NCI-H82 treated with DMSO at 0.1 percent for 48 hours (cell line): ENCODE results near the gene TRIM26.
"Not testable (repeated sequence)": the region's sequence is repeated elsewhere in the genome, so short reads cannot be mapped to it uniquely, and the experiment has no call there.

Experiments used
- DNase-seq: peaks from one replicate; lab custom pipeline; 2025; ENCODE audit not compliant: unreplicated experiment; lab: John Stamatoyannopoulos, UW

The TRIM26 gene

DNA sequence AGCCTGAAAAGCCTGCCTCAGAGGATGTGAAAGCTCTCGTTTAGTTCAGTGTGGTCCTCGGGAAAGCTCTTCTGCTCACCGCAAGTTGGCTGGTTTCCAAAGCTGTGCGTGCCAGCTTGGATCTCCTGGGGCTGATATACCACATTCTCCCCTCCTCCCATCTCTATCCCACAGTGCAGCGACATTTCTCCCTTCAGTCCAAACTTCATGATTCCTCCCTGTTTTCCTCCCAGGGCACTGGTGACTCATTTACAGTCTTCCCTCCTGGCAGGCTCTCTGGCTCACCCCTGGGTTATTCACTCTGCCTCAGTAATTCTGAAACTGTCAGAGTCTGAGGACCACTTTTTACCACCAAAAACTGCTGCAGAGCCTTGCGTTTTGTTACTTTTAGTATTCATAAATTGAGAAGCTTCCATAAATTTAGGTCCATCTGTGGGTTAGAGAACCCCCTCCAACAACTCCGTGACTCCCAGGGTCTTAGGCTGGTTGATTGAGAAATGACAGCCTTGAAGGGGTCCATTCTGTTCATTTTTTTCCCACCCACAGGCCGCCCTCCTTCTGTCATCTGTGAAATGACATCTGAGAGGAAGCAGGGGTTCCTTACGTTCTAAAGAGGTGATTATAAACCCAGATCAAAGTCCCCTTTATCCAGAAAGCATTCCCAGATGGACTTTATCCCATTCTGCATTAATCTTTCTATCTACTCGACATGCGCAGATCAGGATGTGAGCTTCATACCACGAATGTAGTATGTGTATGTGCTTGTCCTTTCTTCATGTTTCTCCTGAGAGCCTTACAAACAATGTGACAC is 58.3 kb downstream of the TRIM26 start:
- DNase-seq = no peak

DNA sequence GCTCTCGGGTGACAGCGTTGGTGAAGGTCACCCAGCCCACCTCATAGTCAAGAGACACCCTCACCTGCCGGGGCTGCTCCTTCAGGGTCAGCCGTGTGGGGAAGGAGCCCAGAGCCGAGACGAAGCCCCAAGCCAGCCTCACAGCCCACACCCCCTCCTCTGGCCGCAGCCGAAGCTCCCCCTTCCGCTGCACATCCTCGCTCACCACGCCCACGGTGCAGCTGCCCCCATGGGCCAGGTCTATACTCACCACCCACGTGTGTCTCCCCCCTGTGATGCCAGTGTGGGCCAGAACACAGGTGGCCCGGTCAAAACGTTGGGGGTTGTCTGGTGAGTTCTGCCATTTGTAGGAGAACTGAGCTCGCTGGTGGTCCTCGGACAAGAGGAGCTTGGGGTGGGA is 59.1 kb downstream of the TRIM26 start:
- DNase-seq = no peak

GRCh38 chr6:30152910-30153610 is 60.1 kb downstream of the TRIM26 start:
- no peak for DNase-seq

DNA sequence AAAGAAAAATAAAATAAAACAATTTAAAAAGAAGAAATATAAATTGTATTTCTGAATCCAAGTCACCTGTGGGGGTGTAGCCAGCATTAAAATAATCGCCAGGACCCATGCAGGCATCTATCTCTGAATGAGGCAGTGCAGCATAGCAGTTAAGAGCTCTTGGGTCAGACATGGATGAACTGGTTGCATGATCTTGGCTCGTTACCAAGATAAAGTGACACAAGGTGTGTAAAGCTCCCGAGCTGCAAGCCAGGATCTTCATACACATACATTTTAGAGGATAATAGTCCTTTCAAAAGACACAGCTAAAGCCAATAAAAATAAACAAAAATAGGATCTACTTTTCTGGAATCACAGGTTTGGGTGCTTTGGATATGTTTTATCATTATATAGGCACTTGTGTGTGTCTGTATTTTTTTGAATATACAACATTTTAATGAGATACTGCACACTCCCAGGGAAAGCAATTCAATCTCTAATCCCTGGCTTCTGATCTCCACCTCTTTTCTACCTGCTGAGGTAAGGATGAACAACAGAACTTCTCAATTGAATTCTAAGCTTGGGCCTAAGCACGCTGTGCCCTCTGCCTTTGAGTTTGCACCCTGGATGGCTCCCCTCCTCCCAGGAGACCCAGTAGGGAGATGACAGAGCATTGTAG is 61.1 kb downstream of the TRIM26 start:
- no peak for DNase-seq

DNA sequence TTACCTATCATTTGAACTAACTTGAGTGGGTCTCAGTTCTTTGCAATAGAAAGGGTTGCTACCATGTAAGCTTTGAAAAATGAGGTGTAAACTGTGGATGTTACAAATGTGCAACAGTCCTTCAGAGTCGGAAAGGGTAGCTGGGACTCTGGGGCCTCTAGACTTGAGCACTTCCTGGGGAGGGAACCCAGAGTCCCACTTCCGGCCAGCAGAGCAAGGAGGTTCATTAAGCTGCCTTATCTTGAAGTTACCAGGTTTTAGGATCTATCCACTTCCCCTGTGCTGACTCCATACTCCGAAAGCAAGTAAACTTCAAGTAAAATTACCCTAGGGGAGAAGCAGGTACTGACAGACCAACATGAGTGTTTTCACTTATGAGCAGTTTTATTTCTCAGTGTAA is 61.6 kb downstream of the TRIM26 start:
- no peak for DNase-seq

DNA sequence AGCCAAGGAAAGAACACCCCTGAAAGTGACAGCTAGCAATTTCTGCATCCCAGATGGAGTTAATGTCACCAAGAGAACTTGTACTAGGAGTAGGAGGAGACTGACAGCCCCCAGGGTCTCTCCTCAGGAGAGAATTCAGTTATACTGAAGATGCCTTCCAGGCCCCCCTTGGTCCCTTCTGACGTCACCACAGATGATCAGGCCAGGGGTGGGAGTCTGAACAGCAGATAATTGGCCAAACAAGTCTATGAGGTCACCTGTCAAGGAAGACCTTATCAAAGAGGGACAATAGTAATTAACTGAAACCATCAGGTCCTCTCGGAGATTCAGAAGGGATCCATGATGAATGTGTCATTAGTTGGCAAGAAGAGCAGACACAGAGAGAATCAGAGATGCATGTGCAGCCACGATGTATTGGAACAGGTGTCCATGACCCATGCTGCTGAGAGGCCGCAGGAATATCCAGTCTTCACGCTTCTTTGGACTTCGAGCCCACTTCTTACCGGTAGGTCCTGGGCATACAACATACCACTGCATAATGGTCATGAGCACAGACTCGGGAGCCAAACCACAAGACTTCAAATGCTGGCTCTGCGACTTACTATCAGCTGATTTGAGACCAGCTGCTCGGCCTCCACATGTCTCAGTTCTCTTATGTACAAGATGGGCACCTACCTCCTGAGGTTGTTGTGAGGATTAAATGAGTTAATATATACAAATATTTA is 62.4 kb downstream of the TRIM26 start:
- DNase-seq = no peak

- DNase-seq = no peak
These were observed 63.2 kb downstream of the TRIM26 start for GRCh38 chr6:30149858-30150550.

DNA sequence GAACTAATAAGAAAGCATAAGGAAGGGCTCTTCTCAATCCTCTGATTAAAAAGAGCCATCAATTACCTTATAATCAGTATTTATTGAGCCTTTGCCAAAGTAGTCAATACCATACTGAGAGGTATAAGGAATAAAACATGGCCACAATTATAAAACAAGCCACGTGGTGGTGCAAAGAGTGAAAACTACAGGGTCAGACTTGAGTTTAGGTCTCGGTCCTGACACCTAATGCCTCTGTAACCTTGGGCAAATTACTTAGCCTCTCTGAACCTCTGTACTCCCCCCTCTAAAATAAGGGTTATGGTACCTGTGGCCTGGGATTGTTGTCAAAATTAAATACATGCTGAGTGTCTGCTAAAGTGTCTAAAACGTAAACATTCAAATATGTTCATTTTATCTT is 64.0 kb downstream of the TRIM26 start:
- DNase-seq = no peak

DNA sequence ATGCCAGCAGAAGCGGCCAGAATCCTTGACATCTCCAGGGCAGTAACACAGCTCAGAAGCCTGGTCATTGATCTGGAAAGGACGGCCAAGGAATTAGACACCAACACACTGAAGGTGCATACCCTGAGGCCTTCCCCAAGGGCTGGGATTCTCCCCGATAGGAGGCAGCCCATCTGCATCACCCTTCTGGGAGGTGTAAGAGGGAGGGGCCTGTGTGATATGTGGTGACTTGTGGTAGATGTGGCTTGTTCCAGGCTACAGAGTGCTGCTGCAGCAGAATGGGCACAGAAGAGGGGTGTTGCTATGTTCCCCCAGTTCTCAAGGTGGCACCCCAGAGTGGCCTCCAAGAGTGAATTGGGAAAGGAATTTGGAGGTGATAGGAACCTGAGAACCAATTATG is 66.1 kb downstream of the TRIM26 start:
- DNase-seq = no peak

- no peak for DNase-seq
These were observed 67.4 kb downstream of the TRIM26 start for GRCh38 chr6:30145818-30146217.

DNA sequence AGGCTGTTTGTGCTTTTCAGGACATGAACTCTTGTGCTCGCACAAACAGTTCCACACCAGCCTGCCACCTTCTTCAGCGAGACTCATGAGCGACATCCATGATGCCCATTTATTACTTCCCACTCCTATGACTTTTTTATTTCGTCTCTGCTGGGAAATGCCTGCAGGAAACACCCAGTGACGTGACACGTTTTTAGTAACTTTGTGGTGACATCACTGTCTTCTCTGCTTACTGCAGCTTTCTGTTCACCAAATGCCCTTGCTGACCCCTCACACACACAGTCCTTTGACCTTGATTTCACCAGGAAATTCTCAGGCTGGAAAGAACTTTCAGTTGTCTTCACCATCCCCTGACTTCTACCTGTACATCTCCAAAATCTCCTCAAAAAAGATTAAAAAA is 68.4 kb downstream of the TRIM26 start:
- DNase-seq = no peak

DNA sequence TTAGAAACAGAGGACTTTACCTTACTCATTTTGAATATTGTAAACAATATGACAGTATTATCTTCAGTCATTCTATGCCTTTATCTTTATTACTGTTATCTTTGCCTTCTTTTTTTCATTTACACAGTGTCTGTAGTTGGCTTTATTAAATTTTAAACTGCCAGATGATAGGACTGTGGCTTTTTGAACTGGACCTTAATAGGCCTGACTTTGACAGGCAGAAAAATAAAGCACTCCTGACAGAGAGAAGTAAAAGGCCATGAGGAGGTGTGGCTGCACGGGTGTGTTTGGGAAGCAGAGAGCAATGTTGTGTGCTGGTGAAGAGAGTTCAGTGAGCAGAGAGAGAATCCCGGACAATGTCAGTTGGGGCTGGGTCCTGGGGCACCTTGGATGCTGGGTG is 69.4 kb downstream of the TRIM26 start:
- DNase-seq = no peak

- no peak for DNase-seq
These were observed 70.5 kb downstream of the TRIM26 start for GRCh38 chr6:30142665-30143064.

DNA sequence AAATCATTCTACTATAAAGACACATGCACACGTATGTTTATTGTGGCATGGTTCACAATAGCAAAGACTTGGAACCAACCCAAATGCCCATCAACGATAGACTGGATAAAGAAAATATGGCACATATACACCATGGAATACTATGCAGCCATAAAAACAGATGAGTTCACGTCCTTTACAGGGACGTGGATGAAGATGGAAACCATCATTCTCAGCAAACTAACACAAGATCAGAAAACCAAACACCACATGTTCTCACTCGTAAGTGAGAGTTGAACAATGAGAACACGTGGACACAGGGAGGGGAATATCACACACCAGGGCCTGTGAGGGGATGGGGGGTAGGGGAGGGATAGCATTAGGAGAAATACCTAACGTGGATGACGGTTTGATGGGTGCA is 73.0 kb downstream of the TRIM26 start:
- not testable (repeated sequence) for DNase-seq

DNA sequence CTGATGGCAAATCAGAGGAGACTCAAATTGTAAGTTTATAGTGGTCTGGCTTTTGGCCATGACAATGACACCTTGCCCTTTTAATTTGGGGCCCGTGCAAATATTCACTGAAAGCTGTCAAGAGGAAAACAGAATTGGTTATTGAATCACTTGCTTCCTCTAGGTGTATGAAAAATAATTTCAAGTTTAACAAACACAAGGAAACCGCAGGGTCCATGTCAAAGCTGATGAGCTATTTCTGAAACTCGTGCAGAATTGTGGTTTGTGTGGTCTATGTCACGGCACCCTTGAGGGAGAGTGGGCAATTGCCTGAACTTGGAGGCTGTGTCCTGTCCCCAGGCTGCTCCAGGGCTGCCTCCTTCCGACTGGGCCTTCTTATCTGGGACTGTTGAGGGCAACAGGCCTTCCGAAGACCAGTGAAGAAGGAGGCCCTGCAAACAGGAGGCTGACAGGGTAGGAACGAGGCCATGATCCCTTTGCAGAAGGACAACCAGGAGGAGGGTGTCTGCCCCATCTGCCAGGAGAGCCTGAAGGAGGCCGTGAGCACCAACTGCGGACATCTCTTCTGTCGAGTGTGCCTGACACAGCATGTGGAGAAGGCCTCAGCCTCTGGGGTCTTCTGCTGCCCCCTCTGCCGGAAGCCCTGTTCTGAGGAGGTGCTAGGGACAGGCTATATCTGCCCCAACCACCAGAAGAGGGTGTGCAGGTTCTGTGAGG is 76.5 kb downstream of the TRIM26 start:
- DNase-seq = no peak

DNA sequence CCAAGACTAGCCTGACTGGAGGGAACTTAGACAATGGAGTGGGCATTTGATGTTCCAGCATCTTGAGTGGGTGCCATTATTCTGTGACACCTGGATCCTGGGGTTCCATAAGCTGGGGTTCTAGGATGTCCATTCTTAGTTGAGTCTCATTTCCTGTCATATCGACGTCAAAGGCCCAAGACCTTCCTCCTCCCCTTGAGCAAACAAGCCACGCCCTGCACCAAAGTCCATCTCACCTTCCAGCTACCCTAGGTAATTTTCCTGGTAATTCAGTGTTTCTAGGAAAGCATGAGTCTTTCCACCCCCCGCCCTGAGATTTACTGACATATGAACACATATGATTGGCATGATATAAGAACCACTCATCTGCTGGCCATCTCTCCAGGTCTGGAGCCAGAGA is 77.4 kb downstream of the TRIM26 start, which contains the start of gene TRIM40:
Gene TRIM40 (plus strand): TSS at position 384 of the 400 bp plus-strand sequence. CDS start 897 bp downstream, outside the sequence.
- DNase-seq = no peak

DNA sequence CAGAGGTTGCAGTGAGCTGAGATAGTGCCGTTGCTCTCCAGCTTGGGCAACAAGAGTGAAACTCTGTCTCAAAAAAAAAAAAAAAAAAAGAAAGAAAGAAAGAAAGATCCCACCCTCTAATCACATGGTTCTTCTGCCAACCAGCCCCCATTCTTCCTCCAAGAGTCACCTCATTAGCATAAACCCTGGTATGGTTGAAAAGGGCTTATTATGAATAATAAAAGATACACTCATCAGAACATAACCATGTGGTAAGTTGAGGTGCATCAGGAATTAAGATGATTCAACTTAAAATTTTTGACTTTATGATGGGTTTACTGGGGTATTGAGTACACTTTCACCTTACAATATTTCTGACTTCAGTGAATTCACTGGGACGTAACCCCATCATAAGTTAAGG is 78.1 kb downstream of the TRIM26 start:
- DNase-seq = no peak
